Iris pigment epithelial cell (primary cell): Measurements from ENCODE around the gene EPB41L2.
"Not testable (repeated sequence)": the region's sequence is repeated elsewhere in the genome, so short reads cannot be mapped to it uniquely, and the experiment has no call there.

Experiments used
- DNase-seq: peaks from one replicate; pipeline ENCODE4 v3.0.0-alpha.2; 2011; ENCODE audit warnings: low read depth

EPB41L2 gene

GRCh38 chr6:131003488-131004386, 59.3 kb downstream of the EPB41L2 start:
- DNase-seq = no peak

- no peak for DNase-seq
These were observed 60.4 kb downstream of the EPB41L2 start for GRCh38 chr6:131002661-131002980.

GRCh38 chr6:131001945-131002660, 60.9 kb downstream of the EPB41L2 start:
- DNase-seq = no peak

- no peak for DNase-seq
These were observed 61.8 kb downstream of the EPB41L2 start for GRCh38 chr6:131001111-131001736.

GRCh38 chr6:131000544-131000943, 62.5 kb downstream of the EPB41L2 start:
- DNase-seq = no peak

- DNase-seq = peak; percentile 56
These were observed 65.8 kb downstream of the EPB41L2 start for GRCh38 chr6:130997061-130997753.

GRCh38 chr6:130996635-130997034, 66.4 kb downstream of the EPB41L2 start:
- DNase-seq = no peak

GRCh38 chr6:130995783-130996447, 67.1 kb downstream of the EPB41L2 start:
- DNase-seq = no peak

GRCh38 chr6:130994319-130995097, 68.5 kb downstream of the EPB41L2 start:
- DNase-seq = no peak

- peak; percentile 83 for DNase-seq
These were observed 69.7 kb downstream of the EPB41L2 start for GRCh38 chr6:130993292-130993765.

- DNase-seq = no peak
These were observed 71.5 kb downstream of the EPB41L2 start for GRCh38 chr6:130991422-130992137.

- not testable (repeated sequence) for DNase-seq
These were observed 75.5 kb downstream of the EPB41L2 start for GRCh38 chr6:130987539-130987938.

GRCh38 chr6:130985115-130985514, 77.9 kb downstream of the EPB41L2 start:
- no peak for DNase-seq

GRCh38 chr6:130982941-130983456, 80.0 kb downstream of the EPB41L2 start:
- DNase-seq = no peak

GRCh38 chr6:130982135-130982534, 80.9 kb downstream of the EPB41L2 start:
- no peak for DNase-seq

- DNase-seq = peak; percentile 62
These were observed 81.6 kb downstream of the EPB41L2 start for GRCh38 chr6:130981409-130981808.

GRCh38 chr6:130980310-130981032, 82.6 kb downstream of the EPB41L2 start:
- no peak for DNase-seq

GRCh38 chr6:130978660-130979396, 84.2 kb downstream of the EPB41L2 start:
- no peak for DNase-seq
